K562 (cell line): Measurements from ENCODE around the gene PAM. TPM values are rescaled to one million over a fixed set of nuclear protein-coding genes. Genes with fewer than 3 reads are reported as not detected.

ENCODE experiments used
- ATAC-seq: fragments of 200-7000 bp; cut with Tn5 transposase; 3 replicates; pipeline ENCODE4 v1.9.1; 2020; ENCODE audit warnings: moderate library complexity
- BruUV-seq: library from RNA; stranded (reverse); fragments of 400-500 nt; replicated peaks from 2 replicates; lab custom pipeline; 2021; lab: Mats Ljungman, UMichigan
- CTCF ChIA-PET: fragments of 300-600 bp; formaldehyde crosslinking; extraction: SDS; loops from one replicate; lab custom pipeline; 2021; ENCODE audit warnings: low intra/inter-chr PET ratio; lab: Yijun Ruan, JAX
- POLR2A ChIA-PET: fragments of 300-600, 350-650 bp; sonication (Branson Sonifier 250); formaldehyde crosslinking; extraction: SDS; loops from one replicate; lab custom pipeline; 2021; ENCODE audit warnings: antibody characterized with exemption, inconsistent platforms; lab: Yijun Ruan, JAX
- DNase-seq, 4 experiments: peaks; one replicate each; pipeline versions ENCODE4 v3.0.0 to v3.0.0-alpha.2; 2011 to 2018; ENCODE audit warnings: low spot score in 3 of 4, mixed read lengths in 3 of 4; ENCODE audit errors: extremely low read depth in 1 of 4
- FAIRE-seq: peaks from 2 replicates; lab custom pipeline; 2011; peaks lifted over from hg19 to GRCh38; lab: Jason Lieb, UNC
- H2AFZ ChIP-seq: 2 replicates; pipeline ENCODE4 v1.6.0; 2011; ENCODE audit warnings: low read depth, low read length, control low read depth, inconsistent platforms
- H3K27ac ChIP-seq: fragments of 200-600 bp; 3 replicates; pipeline ENCODE4 v1.8.0; 2011; ENCODE audit warnings: low read depth, mild to moderate bottlenecking, control low read depth, inconsistent platforms, low read length, moderate library complexity, mixed read lengths; ENCODE audit errors: extremely low read depth
- H3K27me3 ChIP-seq, 2 experiments: fragments of 300-600 bp in 1 of 2; 2 replicates in 1 of 2; 3 replicates in 1 of 2; pipeline versions ENCODE4 v1.6.0 to v1.8.0; 2011; ENCODE audit warnings: inconsistent platforms in 2 of 2, low read length in 2 of 2, mild to moderate bottlenecking in 1 of 2, mixed read lengths in 1 of 2, moderate library complexity in 1 of 2; ENCODE audit not compliant: control insufficient read depth in 2 of 2, insufficient read depth in 2 of 2
- H3K36me3 ChIP-seq: fragments of 300-600 bp; 3 replicates; pipeline ENCODE4 v1.8.0; 2011; ENCODE audit warnings: mild to moderate bottlenecking, low read length, inconsistent platforms; ENCODE audit not compliant: control insufficient read depth, insufficient read depth
- H3K4me1 ChIP-seq, 2 experiments: fragments of 200-600 bp in 1 of 2; replicated peaks in 1 of 2; 2 replicates in 1 of 2; 3 replicates in 1 of 2; pipeline versions ENCODE4 v1.5.1 to v1.8.0; 2011; ENCODE audit warnings: inconsistent platforms in 2 of 2, low read length in 2 of 2, mild to moderate bottlenecking in 1 of 2, mixed read lengths in 1 of 2, moderate library complexity in 1 of 2; ENCODE audit not compliant: control insufficient read depth in 2 of 2, insufficient read depth in 2 of 2
- H3K4me2 ChIP-seq: 2 replicates; pipeline ENCODE4 v1.6.1; 2011; ENCODE audit warnings: low read length, control low read depth, inconsistent platforms, mixed read lengths; ENCODE audit not compliant: insufficient read depth
- H3K4me3 ChIP-seq: fragments of 200-600 bp; sonication (generic), shearing (Covaris generic); 2 replicates; pipeline ENCODE4 v1.5.1; 2016; ENCODE audit warnings: control low read depth, inconsistent platforms
- H3K79me2 ChIP-seq: fragments of 200-600 bp; 3 replicates; pipeline ENCODE4 v1.8.0; 2011; ENCODE audit warnings: low read length, inconsistent platforms; ENCODE audit not compliant: control insufficient read depth, insufficient read depth
- H3K9ac ChIP-seq, 2 experiments: 2 replicates each; pipeline versions ENCODE4 v1.6.0 to v1.6.1; 2011; ENCODE audit warnings: low read depth in 2 of 2, low read length in 2 of 2, control low read depth in 1 of 2, inconsistent platforms in 1 of 2, mild to moderate bottlenecking in 1 of 2, mixed read lengths in 1 of 2; ENCODE audit not compliant: insufficient read depth in 1 of 2
- H3K9me1 ChIP-seq: one replicate; pipeline ENCODE4 v1.6.0; 2011; ENCODE audit warnings: inconsistent platforms, mild to moderate bottlenecking, low read length, moderate library complexity; ENCODE audit not compliant: control insufficient read depth, insufficient read depth
- H3K9me3 ChIP-seq: replicated peaks from 2 replicates; pipeline ENCODE4 v1.5.1; 2011; ENCODE audit warnings: low read depth, low read length, inconsistent platforms; ENCODE audit not compliant: control insufficient read depth, insufficient read depth
- H4K20me1 ChIP-seq: replicated peaks from 2 replicates; pipeline ENCODE4 v1.6.1; 2011; ENCODE audit warnings: low read length, inconsistent platforms, mixed read lengths; ENCODE audit not compliant: control insufficient read depth, insufficient read depth
- CCNT2 ChIP-seq: IDR thresholded peaks from 2 replicates; pipeline ENCODE4 v1.6.1; 2011; ENCODE audit warnings: borderline replicate concordance, low read depth, mild to moderate bottlenecking, moderate library complexity, mixed read lengths, low read length; ENCODE audit not compliant: insufficient read length; ENCODE audit errors: extremely low read depth
- ETS1 ChIP-seq: conservative IDR thresholded peaks from 2 replicates; pipeline ENCODE4 v1.6.1; 2011; ENCODE audit warnings: low read depth, mild to moderate bottlenecking, low read length; ENCODE audit not compliant: control insufficient read depth
- EZH2 ChIP-seq: IDR thresholded peaks from 2 replicates; pipeline ENCODE4 v1.6.1; 2012; ENCODE audit warnings: low read depth, mild to moderate bottlenecking, inconsistent platforms, low read length, borderline replicate concordance
- HMG20B ChIP-seq: fragments of 250-450 bp; sonication (Bioruptor Pico); IDR thresholded peaks from 2 replicates; pipeline ENCODE4 v1.5.0; 2021; ENCODE audit warnings: mild to moderate bottlenecking
- RFX5 ChIP-seq: IDR thresholded peaks from 2 replicates; pipeline ENCODE4 v1.6.1; 2011; ENCODE audit warnings: low read depth, mild to moderate bottlenecking, improper control_type of control experiment, low read length
- TEAD2 ChIP-seq: fragments of 450-650 bp; IDR thresholded peaks from 2 replicates; pipeline ENCODE4 v1.6.1; 2016; ENCODE audit warnings: missing genetic modification characterization, control low read depth, missing compliant biosample characterization
- ZNF217 ChIP-seq: sonication (generic); formaldehyde crosslinking; IDR thresholded peaks from 2 replicates; pipeline ENCODE4 v1.8.0; 2022; ENCODE audit warnings: mild to moderate bottlenecking, missing genetic modification reagents
- ZNF644 ChIP-seq: fragments of 200-800 bp; sonication (Bioruptor generic); IDR thresholded peaks from 2 replicates; pipeline ENCODE4 v1.6.1; 2016; ENCODE audit warnings: low read depth, missing genetic modification characterization, missing compliant biosample characterization
- WGBS: fragments of 100-300 bp; shearing (Covaris generic); methylation state at CpG from one replicate; pipeline ENCODE4 v1.1.6; 2016; ENCODE audit warnings: low coverage, mixed read lengths; ENCODE audit not compliant: insufficient coverage; ENCODE audit errors: missing lambda C conversion rate; 5-methylcytosine and 5-hydroxymethylcytosine counted together
- in situ Hi-C: fragments of 300-500 bp; cut with MboI; formaldehyde crosslinking; loops from 4 replicates; pipeline ENCODE4 v1.15.0; 2018; ENCODE audit warnings: inconsistent platforms, mixed read lengths
- intact Hi-C: fragments of 100-400 bp; cut with micrococcal nuclease; formaldehyde crosslinking; loops from 2 replicates; pipeline ENCODE4 v1.14.2; 2022
- polyA plus RNA-seq, 8 experiments: library from polyadenylated mRNA; depleted of rRNA in 4 of 8; stranded (reverse) in 5 of 8; unstranded in 3 of 8; fragments of >200 nt; fragmentation: Nextera tagmentation in 2 of 8; fragmentation: Illumina TruSeq in 1 of 8; extraction: Ambion mirVana in 2 of 8; extraction: Trizol in 1 of 8; gene quantifications; 2 replicates each; pipeline versions ENCODE4 v1.2.1 to v1.2.3, GENCODE V29; 2011 to 2014; ENCODE audit warnings: inconsistent platforms in 1 of 8, missing spikeins in 1 of 8
- total RNA-seq, 7 experiments: library from RNA; depleted of rRNA in 6 of 7; stranded (reverse); fragments of >200 nt in 6 of 7; fragmentation: Illumina TruSeq in 2 of 7; extraction: Trizol in 2 of 7; gene quantifications; 2 replicates each; pipeline versions ENCODE4 v1.2.1 to v1.2.3, GENCODE V29; 2011 to 2021; ENCODE audit warnings: low replicate concordance in 1 of 7

PAM gene
- total and polyA plus RNA-seq, 9 of the 15 experiments (the other 6 are each of a cell fraction or from before 2014, with no cell fraction given): 0.39 to 3.1 (median 0.77) TPM

GRCh38 chr5:102890133-102890532 is 135.0 kb downstream of the PAM start:
- Histone ChIP-seq H3K4me1 (no peaks in the 10 kb centered on the region), H3K27me3 (no peaks in the 10 kb centered on the region), H2AFZ (no peak overlapping the region), H3K27ac (no peak overlapping the region), H3K36me3 (no peaks in the 10 kb centered on the region), H3K9me3 (no peaks in the 10 kb centered on the region), H3K79me2 (no peaks in the 10 kb centered on the region), H3K9ac (no peak overlapping the region), H4K20me1 (no peaks in the 10 kb centered on the region), H3K4me3 (no peak overlapping the region), H3K4me2 (no peak overlapping the region), H3K9me1 (no peaks in the 10 kb centered on the region)
- ATAC-seq (no peak), DNase-seq (no peak), FAIRE-seq (no peak)
- intact Hi-C loops: no loop called here
- WGBS: 0% methylated on average over 3 of the region's 3 CpGs
- ChIA-PET POLR2A (no interaction called here), CTCF (no interaction called here)
- TF ChIP-seq ZNF644 (tag) (no peak), CCNT2 (no peak), TEAD2 (tag) (no peak), HMG20B (CRISPR knock-in tag) (no peak), RFX5 (no peak), ETS1 (no peak), EZH2 (no peak), ZNF217 (CRISPR knock-in tag) (no peak)
- in situ Hi-C loops: no loop called here
- BruUV-seq: no TSS peak
